Kasumi-1 (cell line): ENCODE results near the gene NBDY.
A peak's percentile ranks its signal among the peaks of the same experiment; 100 is the strongest.
"Not testable (repeated sequence)": the region's sequence is repeated elsewhere in the genome, so short reads cannot be mapped to it uniquely, and the experiment has no call there.

Experiments used
- DNase-seq, 2 experiments: peaks; one replicate each; lab custom pipeline; 2025; lab: John Stamatoyannopoulos, UW

NBDY gene

GRCh38 chrX:56764153-56764974, 35.3 kb downstream of the NBDY start:
- no peak for DNase-seq

- DNase-seq: no peak
These were observed 36.1 kb downstream of the NBDY start for GRCh38 chrX:56764975-56765791.

- no peak for DNase-seq
These were observed 36.9 kb downstream of the NBDY start for GRCh38 chrX:56765811-56766553.

- no peak for DNase-seq
These were observed 37.7 kb downstream of the NBDY start for GRCh38 chrX:56766554-56767347.

GRCh38 chrX:56767348-56768119, 38.5 kb downstream of the NBDY start:
- DNase-seq: not testable (repeated sequence)

GRCh38 chrX:56768120-56768660, 39.1 kb downstream of the NBDY start:
- not testable (repeated sequence) for DNase-seq

GRCh38 chrX:56772675-56773521, 43.9 kb downstream of the NBDY start:
- DNase-seq: not testable (repeated sequence)

- DNase-seq: not testable (repeated sequence)
These were observed 44.5 kb downstream of the NBDY start for GRCh38 chrX:56773522-56774060.

GRCh38 chrX:56778099-56778923, 49.3 kb downstream of the NBDY start:
- DNase-seq: not testable (repeated sequence)

- DNase-seq: not testable (repeated sequence)
These were observed 50.0 kb downstream of the NBDY start for GRCh38 chrX:56778924-56779468.

- not testable (repeated sequence) for DNase-seq
These were observed 51.9 kb downstream of the NBDY start for GRCh38 chrX:56780681-56781649.

- peak; percentile 0 to 4 for DNase-seq
These were observed 53.3 kb downstream of the NBDY start for GRCh38 chrX:56782352-56782751.

GRCh38 chrX:56782791-56783449, 53.9 kb downstream of the NBDY start:
- DNase-seq: no peak

- DNase-seq: no peak
These were observed 54.4 kb downstream of the NBDY start for GRCh38 chrX:56783450-56783831.

GRCh38 chrX:56783996-56784620, 55.1 kb downstream of the NBDY start:
- no peak for DNase-seq

- DNase-seq: no peak
These were observed 55.6 kb downstream of the NBDY start for GRCh38 chrX:56784666-56785065.
